HEK293 (cell line): ENCODE data around the gene LSP1.

Experiments used
- CTCF ChIA-PET: fragments of 350-600 bp; formaldehyde crosslinking; extraction: SDS; loops from one replicate; lab custom pipeline; 2021; ENCODE audit warnings: antibody characterized with exemption; lab: Yijun Ruan, JAX
- POLR2A ChIA-PET: fragments of 300-600 bp; formaldehyde crosslinking; extraction: SDS; loops from one replicate; lab custom pipeline; 2020; ENCODE audit warnings: antibody characterized with exemption, inconsistent platforms; lab: Yijun Ruan, JAX
- H3K27ac ChIP-seq: fragments of 200-500 bp; sonication (Bioruptor generic); 2 replicates; pipeline ENCODE4 v1.5.1; 2014; ENCODE audit warnings: low read depth, low read length, control low read depth, inconsistent platforms; ENCODE audit errors: extremely low read depth
- H3K36me3 ChIP-seq, 2 experiments: fragments of 200-500 bp in 1 of 2; sonication (Bioruptor generic) in 1 of 2; 1 replicate in 1 of 2; 2 replicates in 1 of 2; pipeline ENCODE4 v1.5.1; 2014 to 2017; ENCODE audit warnings: inconsistent platforms in 2 of 2, low read length in 2 of 2; ENCODE audit not compliant: control insufficient read depth in 2 of 2, insufficient read depth in 1 of 2
- H3K4me1 ChIP-seq: fragments of 200-500 bp; sonication (Bioruptor generic); 2 replicates; pipeline ENCODE4 v1.5.1; 2014; ENCODE audit warnings: mild to moderate bottlenecking, low read length, inconsistent platforms; ENCODE audit not compliant: control insufficient read depth, insufficient read depth
- H3K4me3 ChIP-seq: 2 replicates; pipeline ENCODE4 v1.5.1; 2011; ENCODE audit warnings: low read depth, mild to moderate bottlenecking, control low read depth, low read length, moderate library complexity
- H3K9me3 ChIP-seq: fragments of 200-500 bp; sonication (Bioruptor generic); 2 replicates; pipeline ENCODE4 v1.5.1; 2014; ENCODE audit warnings: low read depth, low read length, inconsistent platforms; ENCODE audit not compliant: control insufficient read depth, insufficient read depth
- EGR2 ChIP-seq: fragments of 450-650 bp; formaldehyde crosslinking; IDR thresholded peaks from 2 replicates; pipeline ENCODE4 v1.5.1; 2016; ENCODE audit warnings: low read depth, missing biosample characterization, missing genetic modification characterization
- KLF1 ChIP-seq: fragments of 450-650 bp; formaldehyde crosslinking; IDR thresholded peaks from 2 replicates; pipeline ENCODE4 v1.5.1; 2016; ENCODE audit warnings: missing biosample characterization, missing genetic modification characterization
- YY1 ChIP-seq: fragments of 450-650 bp; formaldehyde crosslinking; IDR thresholded peaks from 2 replicates; pipeline ENCODE4 v1.5.1; 2018; ENCODE audit warnings: missing biosample characterization, missing genetic modification characterization
- ZBTB7A ChIP-seq: fragments of 450-650 bp; formaldehyde crosslinking; IDR thresholded peaks from 2 replicates; pipeline ENCODE4 v1.5.1; 2016; ENCODE audit warnings: low read depth, missing biosample characterization, missing genetic modification characterization
- ZFHX2 ChIP-seq: fragments of 450-650 bp; formaldehyde crosslinking; conservative IDR thresholded peaks from 2 replicates; pipeline ENCODE4 v1.5.1; 2016; ENCODE audit warnings: missing biosample characterization, missing genetic modification characterization
- ZFP41 ChIP-seq: fragments of 450-650 bp; formaldehyde crosslinking; IDR thresholded peaks from 2 replicates; pipeline ENCODE4 v1.5.1; 2016; ENCODE audit warnings: missing biosample characterization, missing genetic modification characterization, borderline replicate concordance
- ZFP69B ChIP-seq: fragments of 450-650 bp; formaldehyde crosslinking; IDR thresholded peaks from 2 replicates; pipeline ENCODE4 v1.5.1; 2016; ENCODE audit warnings: missing biosample characterization, missing genetic modification characterization
- ZNF311 ChIP-seq: fragments of 450-650 bp; formaldehyde crosslinking; IDR thresholded peaks from 2 replicates; pipeline ENCODE4 v1.5.1; 2017; ENCODE audit warnings: missing biosample characterization, missing genetic modification characterization, borderline replicate concordance
- ZNF37A ChIP-seq: fragments of 450-650 bp; IDR thresholded peaks from 2 replicates; pipeline ENCODE4 v1.5.1; 2018; ENCODE audit warnings: missing biosample characterization, missing genetic modification characterization
- ZNF433 ChIP-seq: fragments of 450-650 bp; formaldehyde crosslinking; IDR thresholded peaks from 2 replicates; pipeline ENCODE4 v1.5.1; 2016; ENCODE audit warnings: missing biosample characterization, missing genetic modification characterization, low read depth
- ZNF488 ChIP-seq: fragments of 450-650 bp; formaldehyde crosslinking; IDR thresholded peaks from 2 replicates; pipeline ENCODE4 v1.5.1; 2016; ENCODE audit warnings: missing biosample characterization, missing genetic modification characterization
- ZNF501 ChIP-seq: fragments of 450-650 bp; formaldehyde crosslinking; IDR thresholded peaks from 2 replicates; pipeline ENCODE4 v1.5.1; 2016; ENCODE audit warnings: missing biosample characterization, missing genetic modification characterization
- ZNF626 ChIP-seq: fragments of 450-650 bp; sonication (Bioruptor Pico); formaldehyde crosslinking; IDR thresholded peaks from 2 replicates; pipeline ENCODE4 v1.5.1; 2018; ENCODE audit warnings: missing biosample characterization, missing genetic modification characterization, inconsistent platforms
- ZNF658 ChIP-seq: fragments of 450-650 bp; formaldehyde crosslinking; IDR thresholded peaks from 2 replicates; pipeline ENCODE4; 2016; ENCODE audit warnings: missing biosample characterization, missing genetic modification characterization
- ZNF664 ChIP-seq: fragments of 450-650 bp; formaldehyde crosslinking; IDR thresholded peaks from 2 replicates; pipeline ENCODE4 v1.5.1; 2016; ENCODE audit warnings: missing biosample characterization, missing genetic modification characterization
- ZNF768 ChIP-seq: fragments of 450-650 bp; formaldehyde crosslinking; IDR thresholded peaks from 2 replicates; pipeline ENCODE4 v1.5.1; 2018; ENCODE audit warnings: missing biosample characterization, mild to moderate bottlenecking, missing genetic modification characterization
- ZNF785 ChIP-seq: fragments of 450-650 bp; formaldehyde crosslinking; IDR thresholded peaks from 2 replicates; pipeline ENCODE4 v1.5.1; 2016; ENCODE audit warnings: missing biosample characterization, missing genetic modification characterization
- TF ChIP-seq, protein P1 (sequence below): fragments of 450-650 bp; formaldehyde crosslinking; IDR thresholded peaks from 2 replicates; pipeline ENCODE4 v1.5.1; 2016; ENCODE audit warnings: missing biosample characterization, missing genetic modification characterization
- TF ChIP-seq, protein P2 (sequence below): fragments of 450-650 bp; formaldehyde crosslinking; IDR thresholded peaks from 2 replicates; pipeline ENCODE4 v1.5.1; 2016; ENCODE audit warnings: missing biosample characterization, missing genetic modification characterization
- TF ChIP-seq, protein P3 (sequence below): fragments of 450-650 bp; formaldehyde crosslinking; IDR thresholded peaks from 2 replicates; pipeline ENCODE4 v1.5.1; 2016; ENCODE audit warnings: missing biosample characterization, missing genetic modification characterization, borderline replicate concordance
- TF ChIP-seq, protein P4 (sequence below): sonication (generic); formaldehyde crosslinking; IDR thresholded peaks from 2 replicates; pipeline ENCODE4 v1.8.1; 2022; ENCODE audit warnings: mild to moderate bottlenecking, moderate library complexity, missing genetic modification reagents
- TF ChIP-seq, protein P5 (sequence below): fragments of 450-650 bp; IDR thresholded peaks from 2 replicates; pipeline ENCODE4 v1.5.1; 2018; ENCODE audit warnings: missing biosample characterization, mild to moderate bottlenecking, missing genetic modification characterization

LSP1 gene

GRCh38 chr11:1924181-1924580, 71.3 kb downstream of the LSP1 start:
- ChIA-PET POLR2A (no interaction called here), CTCF (interaction anchor here (0.6 to 1.2 kb wide), 2 partner anchors 48 to 180 kb away, joined by 5 to 6 read pairs; no protein-coding TSS in a partner anchor)
- H3K36me3 ChIP-seq, result no peaks in the 10 kb centered on the region
- no peak overlapping the region for H3K4me3 ChIP-seq
- no peaks in the 10 kb centered on the region for H3K4me1 ChIP-seq
- H3K27ac ChIP-seq, result no peak overlapping the region
- no peak for TF ChIP-seq ZFP41
- TF ChIP-seq ZNF37A (tag by site-specific recombination), result no peak
- no peak for TF ChIP-seq ZNF626 (tag by site-specific recombination)
- TF ChIP-seq ZFP69B (tag by site-specific recombination), result no peak
- no peak for TF ChIP-seq ZNF768 (tag by site-specific recombination)
- peak; percentile 66 for TF ChIP-seq EGR2 (tag by site-specific recombination)
- no peak for TF ChIP-seq ZNF433
- TF ChIP-seq, protein P1, sequence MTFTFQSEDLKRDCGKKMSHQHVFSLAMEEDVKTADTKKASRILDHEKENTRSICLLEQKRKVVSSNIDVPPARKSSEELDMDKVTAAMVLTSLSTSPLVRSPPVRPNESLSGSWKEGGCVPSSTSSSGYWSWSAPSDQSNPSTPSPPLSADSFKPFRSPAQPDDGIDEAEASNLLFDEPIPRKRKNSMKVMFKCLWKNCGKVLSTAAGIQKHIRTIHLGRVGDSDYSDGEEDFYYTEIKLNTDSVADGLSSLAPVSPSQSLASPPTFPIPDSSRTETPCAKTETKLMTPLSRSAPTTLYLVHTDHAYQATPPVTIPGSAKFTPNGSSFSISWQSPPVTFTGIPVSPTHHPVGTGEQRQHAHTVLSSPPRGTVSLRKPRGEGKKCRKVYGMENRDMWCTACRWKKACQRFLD, result no peak
- peak; percentile 70 for TF ChIP-seq ZFHX2
- TF ChIP-seq ZNF658 (tag by site-specific recombination), result no peak
- TF ChIP-seq KLF1 (tag by site-specific recombination), result peak; percentile 93
- no peak for TF ChIP-seq YY1 (tag by site-specific recombination)
- TF ChIP-seq, protein P2, sequence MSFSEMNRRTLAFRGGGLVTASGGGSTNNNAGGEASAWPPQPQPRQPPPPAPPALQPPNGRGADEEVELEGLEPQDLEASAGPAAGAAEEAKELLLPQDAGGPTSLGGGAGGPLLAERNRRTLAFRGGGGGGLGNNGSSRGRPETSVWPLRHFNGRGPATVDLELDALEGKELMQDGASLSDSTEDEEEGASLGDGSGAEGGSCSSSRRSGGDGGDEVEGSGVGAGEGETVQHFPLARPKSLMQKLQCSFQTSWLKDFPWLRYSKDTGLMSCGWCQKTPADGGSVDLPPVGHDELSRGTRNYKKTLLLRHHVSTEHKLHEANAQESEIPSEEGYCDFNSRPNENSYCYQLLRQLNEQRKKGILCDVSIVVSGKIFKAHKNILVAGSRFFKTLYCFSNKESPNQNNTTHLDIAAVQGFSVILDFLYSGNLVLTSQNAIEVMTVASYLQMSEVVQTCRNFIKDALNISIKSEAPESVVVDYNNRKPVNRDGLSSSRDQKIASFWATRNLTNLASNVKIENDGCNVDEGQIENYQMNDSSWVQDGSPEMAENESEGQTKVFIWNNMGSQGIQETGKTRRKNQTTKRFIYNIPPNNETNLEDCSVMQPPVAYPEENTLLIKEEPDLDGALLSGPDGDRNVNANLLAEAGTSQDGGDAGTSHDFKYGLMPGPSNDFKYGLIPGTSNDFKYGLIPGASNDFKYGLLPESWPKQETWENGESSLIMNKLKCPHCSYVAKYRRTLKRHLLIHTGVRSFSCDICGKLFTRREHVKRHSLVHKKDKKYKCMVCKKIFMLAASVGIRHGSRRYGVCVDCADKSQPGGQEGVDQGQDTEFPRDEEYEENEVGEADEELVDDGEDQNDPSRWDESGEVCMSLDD (tag by site-specific recombination), result no peak
- TF ChIP-seq ZNF501 (tag by site-specific recombination), result no peak
- TF ChIP-seq, protein P3, sequence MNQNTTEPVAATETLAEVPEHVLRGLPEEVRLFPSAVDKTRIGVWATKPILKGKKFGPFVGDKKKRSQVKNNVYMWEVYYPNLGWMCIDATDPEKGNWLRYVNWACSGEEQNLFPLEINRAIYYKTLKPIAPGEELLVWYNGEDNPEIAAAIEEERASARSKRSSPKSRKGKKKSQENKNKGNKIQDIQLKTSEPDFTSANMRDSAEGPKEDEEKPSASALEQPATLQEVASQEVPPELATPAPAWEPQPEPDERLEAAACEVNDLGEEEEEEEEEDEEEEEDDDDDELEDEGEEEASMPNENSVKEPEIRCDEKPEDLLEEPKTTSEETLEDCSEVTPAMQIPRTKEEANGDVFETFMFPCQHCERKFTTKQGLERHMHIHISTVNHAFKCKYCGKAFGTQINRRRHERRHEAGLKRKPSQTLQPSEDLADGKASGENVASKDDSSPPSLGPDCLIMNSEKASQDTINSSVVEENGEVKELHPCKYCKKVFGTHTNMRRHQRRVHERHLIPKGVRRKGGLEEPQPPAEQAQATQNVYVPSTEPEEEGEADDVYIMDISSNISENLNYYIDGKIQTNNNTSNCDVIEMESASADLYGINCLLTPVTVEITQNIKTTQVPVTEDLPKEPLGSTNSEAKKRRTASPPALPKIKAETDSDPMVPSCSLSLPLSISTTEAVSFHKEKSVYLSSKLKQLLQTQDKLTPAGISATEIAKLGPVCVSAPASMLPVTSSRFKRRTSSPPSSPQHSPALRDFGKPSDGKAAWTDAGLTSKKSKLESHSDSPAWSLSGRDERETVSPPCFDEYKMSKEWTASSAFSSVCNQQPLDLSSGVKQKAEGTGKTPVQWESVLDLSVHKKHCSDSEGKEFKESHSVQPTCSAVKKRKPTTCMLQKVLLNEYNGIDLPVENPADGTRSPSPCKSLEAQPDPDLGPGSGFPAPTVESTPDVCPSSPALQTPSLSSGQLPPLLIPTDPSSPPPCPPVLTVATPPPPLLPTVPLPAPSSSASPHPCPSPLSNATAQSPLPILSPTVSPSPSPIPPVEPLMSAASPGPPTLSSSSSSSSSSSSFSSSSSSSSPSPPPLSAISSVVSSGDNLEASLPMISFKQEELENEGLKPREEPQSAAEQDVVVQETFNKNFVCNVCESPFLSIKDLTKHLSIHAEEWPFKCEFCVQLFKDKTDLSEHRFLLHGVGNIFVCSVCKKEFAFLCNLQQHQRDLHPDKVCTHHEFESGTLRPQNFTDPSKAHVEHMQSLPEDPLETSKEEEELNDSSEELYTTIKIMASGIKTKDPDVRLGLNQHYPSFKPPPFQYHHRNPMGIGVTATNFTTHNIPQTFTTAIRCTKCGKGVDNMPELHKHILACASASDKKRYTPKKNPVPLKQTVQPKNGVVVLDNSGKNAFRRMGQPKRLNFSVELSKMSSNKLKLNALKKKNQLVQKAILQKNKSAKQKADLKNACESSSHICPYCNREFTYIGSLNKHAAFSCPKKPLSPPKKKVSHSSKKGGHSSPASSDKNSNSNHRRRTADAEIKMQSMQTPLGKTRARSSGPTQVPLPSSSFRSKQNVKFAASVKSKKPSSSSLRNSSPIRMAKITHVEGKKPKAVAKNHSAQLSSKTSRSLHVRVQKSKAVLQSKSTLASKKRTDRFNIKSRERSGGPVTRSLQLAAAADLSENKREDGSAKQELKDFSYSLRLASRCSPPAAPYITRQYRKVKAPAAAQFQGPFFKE (tag by site-specific recombination), result no peak
- TF ChIP-seq ZNF311, result no peak
- no peak for TF ChIP-seq ZBTB7A (tag by site-specific recombination)
- TF ChIP-seq, protein P4, sequence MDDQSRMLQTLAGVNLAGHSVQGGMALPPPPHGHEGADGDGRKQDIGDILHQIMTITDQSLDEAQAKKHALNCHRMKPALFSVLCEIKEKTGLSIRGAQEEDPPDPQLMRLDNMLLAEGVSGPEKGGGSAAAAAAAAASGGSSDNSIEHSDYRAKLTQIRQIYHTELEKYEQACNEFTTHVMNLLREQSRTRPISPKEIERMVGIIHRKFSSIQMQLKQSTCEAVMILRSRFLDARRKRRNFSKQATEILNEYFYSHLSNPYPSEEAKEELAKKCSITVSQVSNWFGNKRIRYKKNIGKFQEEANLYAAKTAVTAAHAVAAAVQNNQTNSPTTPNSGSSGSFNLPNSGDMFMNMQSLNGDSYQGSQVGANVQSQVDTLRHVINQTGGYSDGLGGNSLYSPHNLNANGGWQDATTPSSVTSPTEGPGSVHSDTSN, result no peak
- no peak for TF ChIP-seq ZNF664
- TF ChIP-seq, protein P5, sequence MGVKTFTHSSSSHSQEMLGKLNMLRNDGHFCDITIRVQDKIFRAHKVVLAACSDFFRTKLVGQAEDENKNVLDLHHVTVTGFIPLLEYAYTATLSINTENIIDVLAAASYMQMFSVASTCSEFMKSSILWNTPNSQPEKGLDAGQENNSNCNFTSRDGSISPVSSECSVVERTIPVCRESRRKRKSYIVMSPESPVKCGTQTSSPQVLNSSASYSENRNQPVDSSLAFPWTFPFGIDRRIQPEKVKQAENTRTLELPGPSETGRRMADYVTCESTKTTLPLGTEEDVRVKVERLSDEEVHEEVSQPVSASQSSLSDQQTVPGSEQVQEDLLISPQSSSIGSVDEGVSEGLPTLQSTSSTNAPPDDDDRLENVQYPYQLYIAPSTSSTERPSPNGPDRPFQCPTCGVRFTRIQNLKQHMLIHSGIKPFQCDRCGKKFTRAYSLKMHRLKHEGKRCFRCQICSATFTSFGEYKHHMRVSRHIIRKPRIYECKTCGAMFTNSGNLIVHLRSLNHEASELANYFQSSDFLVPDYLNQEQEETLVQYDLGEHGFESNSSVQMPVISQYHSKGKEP, result no peak
- TF ChIP-seq ZNF785, result no peak
- no peak for TF ChIP-seq ZNF488 (tag by site-specific recombination)
- no peaks in the 10 kb centered on the region for H3K9me3 ChIP-seq
